Measurements from ENCODE around the gene MRPL23.
A peak's percentile ranks its signal among the peaks of the same experiment; 100 is the strongest.

Gene MRPL23

GRCh38 chr11:1921574-1922141 lies 25.5 kb upstream of the MRPL23 start:
- DNase-seq (ENCODE audit: low read depth, low spot score) = no peak

GRCh38 chr11:1922481-1923081 lies 24.6 kb upstream of the MRPL23 start:
- no peak for DNase-seq (ENCODE audit: low read depth, low spot score)

- no peak for DNase-seq (ENCODE audit: low read depth, low spot score)
These were observed 23.8 kb upstream of the MRPL23 start for GRCh38 chr11:1923201-1923956.

- no peak for DNase-seq (ENCODE audit: low read depth, low spot score)
These were observed 23.0 kb upstream of the MRPL23 start for GRCh38 chr11:1924181-1924580.

DNA sequence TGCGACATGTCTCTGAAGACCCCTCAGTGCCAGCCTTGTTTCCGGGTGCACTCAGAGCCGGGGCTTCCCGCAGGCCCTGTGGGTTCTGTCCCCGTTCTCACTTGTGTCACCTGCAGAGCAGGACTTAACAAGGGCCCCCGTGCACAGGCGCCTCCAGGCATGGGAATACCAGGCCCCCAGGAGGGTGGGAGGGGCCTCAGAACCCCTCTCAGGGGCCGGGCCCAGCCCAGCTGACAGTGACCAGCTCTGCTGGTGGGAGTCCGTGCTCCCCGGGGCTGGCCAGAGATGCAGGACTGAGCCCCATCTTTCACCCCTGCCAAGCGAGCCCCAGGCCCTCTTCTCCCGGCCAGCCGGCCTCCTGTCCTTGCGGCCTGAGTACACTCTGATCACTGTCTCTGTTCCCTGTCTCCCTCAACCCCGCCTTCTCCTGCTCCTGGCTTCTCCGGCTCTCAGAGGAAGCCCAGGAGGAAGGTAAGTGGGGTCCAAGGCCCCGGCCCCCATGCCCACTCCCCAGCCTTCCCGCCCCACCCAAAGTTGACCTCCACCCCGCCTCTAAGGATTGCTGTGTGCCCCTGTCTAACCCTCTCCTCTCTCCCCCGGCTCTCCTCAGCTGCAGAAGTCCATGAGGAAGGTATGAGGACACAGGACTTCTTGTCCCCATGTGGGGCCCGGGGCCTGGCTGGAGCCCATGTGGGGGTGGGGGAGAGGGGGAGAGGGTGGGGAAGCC lies 22.3 kb upstream of the MRPL23 start:
- no peak for DNase-seq (ENCODE audit: low read depth, low spot score)

- no peak for DNase-seq (ENCODE audit: low read depth, low spot score)
These were observed 21.6 kb upstream of the MRPL23 start for GRCh38 chr11:1925373-1926155.

GRCh38 chr11:1926156-1927025 lies 20.7 kb upstream of the MRPL23 start:
- peak; percentile 44 for DNase-seq (ENCODE audit: low read depth, low spot score)

GRCh38 chr11:1927026-1927847 lies 19.9 kb upstream of the MRPL23 start:
- peak; percentile 46 for DNase-seq (ENCODE audit: low read depth, low spot score)

DNA sequence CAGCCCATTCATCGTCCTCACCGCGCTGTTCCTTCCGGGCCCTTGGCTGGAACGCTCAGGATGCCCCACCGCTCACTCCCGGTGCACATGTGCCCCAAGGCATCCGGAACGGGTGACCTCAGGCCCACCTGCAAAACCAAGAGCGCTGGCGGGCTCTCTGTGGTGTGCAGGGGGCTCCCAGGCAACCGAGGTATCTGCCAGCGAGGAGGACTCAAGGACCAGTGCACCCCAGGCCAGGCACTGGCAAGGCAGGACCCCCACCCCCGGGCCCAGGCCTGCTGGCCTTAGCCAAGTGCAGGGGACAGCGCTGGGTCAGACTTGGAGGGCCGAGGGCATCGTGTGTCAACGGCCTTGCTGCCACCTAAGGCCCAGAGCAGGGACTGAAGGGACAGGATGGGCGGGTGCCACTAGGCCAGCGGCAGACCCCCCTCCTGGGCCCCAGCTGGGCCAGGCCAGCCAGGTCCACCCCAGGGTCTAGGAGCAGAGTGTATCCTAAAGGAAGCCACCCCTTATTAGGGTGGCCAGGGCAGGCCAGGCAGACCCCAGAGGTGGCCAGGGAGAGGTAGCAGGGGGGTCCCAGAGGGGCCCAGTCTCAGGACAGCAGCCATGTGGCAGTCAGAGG lies 19.2 kb upstream of the MRPL23 start:
- DNase-seq (ENCODE audit: low read depth, low spot score) = no peak

GRCh38 chr11:1928470-1928890 lies 18.7 kb upstream of the MRPL23 start:
- peak; percentile 53 for DNase-seq (ENCODE audit: low read depth, low spot score)

GRCh38 chr11:1928891-1929541 lies 18.1 kb upstream of the MRPL23 start:
- no peak for DNase-seq (ENCODE audit: low read depth, low spot score)

GRCh38 chr11:1929621-1930461 lies 17.3 kb upstream of the MRPL23 start:
- DNase-seq (ENCODE audit: low read depth, low spot score) = no peak

DNA sequence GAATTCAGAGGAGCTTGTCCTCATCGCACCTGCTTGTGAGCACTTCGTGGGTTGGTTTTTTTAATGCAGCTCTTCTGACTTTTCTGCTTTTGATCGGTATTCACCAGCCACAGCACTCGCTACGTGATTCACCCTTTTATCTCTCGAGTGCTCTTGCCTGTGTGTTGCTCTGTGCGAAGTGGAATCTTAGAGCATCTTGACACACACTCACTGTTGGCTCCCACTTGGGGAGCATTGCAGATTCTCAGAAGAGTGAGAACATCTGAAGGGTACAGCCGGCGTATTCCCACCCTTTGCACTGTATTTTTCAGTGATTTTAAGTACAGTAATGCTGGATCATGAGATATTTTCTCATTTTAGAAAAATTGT lies 16.7 kb upstream of the MRPL23 start:
- no peak for DNase-seq (ENCODE audit: low read depth, low spot score)

DNA sequence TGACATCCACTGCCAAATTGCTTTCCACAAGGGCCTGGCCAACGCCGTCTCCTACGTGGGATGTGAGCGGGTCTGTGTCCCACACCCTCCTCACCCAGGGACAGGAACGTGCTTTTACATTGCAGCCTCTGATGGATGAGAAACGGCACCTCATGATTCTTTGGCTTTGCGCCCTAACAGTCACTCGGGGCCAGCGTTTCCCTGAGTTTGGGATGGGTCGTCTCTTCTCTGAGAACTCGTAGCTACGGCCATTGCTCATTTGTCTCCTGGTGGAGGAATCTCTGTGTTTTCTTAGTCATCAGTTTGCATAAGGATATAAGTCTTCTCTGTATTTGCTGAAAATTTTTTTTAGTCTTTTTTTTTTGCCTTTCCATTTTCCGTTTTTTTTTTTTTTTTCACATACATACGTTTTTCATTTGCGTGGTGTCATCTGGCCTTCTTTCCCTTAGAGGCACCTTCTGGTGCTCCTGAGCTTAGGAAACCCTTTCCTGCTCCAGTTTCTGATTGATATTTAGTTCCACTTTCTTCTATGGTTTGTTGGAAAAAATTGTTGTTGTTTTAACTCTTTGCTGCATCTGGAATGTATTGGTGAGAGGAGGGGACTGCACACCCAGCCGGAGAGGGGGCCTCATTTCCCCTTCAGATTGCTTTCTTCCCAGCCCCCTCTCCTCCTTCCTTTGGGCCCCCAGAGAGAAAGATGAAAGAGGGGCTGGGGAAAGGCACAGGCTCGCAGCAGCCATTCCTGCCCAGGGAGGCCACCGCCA lies 15.6 kb upstream of the MRPL23 start:
- no peak for DNase-seq (ENCODE audit: low read depth, low spot score)

GRCh38 chr11:1932105-1932480 lies 15.0 kb upstream of the MRPL23 start:
- DNase-seq (ENCODE audit: low read depth, low spot score) = no peak

GRCh38 chr11:1932681-1933080 lies 14.5 kb upstream of the MRPL23 start:
- DNase-seq (ENCODE audit: low read depth, low spot score) = no peak

Data from ELF-1 (cell line).